ENCODE measurements around the gene AFMID. TPM values are rescaled to one million over a fixed set of nuclear protein-coding genes. Genes with fewer than 3 reads are reported as not detected.
A peak's percentile ranks its signal among the peaks of the same experiment; 100 is the strongest.

Gene AFMID
- total RNA-seq, 1 experiment from 2014 or later = 45.1 TPM

DNA sequence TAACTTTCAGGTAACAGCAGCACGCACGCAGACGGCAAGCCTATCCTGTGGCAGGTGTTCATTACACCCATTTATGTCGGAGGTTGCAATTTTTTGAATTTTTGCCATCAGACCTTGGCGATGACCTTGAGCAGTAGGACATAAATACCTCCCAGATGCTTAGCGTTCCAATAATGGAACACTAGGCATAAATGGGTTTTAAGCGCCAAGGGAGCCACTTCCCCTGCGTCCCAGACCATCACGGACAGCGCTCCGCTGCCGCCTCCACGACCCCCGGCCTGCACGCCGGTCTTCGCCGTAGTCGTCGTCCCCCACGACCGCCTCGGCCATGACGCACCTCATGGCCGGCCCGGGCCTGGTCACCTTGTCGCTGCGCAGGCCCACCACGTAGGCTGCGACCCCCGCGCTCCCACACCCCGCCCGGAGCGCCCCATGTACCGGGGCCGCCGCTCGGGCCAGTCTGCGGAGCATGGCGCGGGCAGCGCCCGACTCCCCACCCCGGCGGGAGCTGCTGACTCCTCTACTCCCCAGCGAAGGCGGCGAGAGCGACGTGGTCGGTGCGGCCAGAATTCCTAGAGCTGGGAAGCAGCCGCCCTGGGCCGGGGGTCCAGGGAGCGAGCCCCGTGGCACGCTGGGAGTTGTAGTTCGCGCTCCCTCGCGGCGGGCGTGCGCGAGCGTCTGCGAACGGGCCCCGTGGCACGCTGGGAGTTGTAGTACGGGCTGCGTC is 66.9 kb downstream of the AFMID start (continued):
- TF ChIP-seq KAT7 (CRISPR knock-in tag; IDR thresholded peaks at IDR 0.05; ENCODE audit: borderline replicate concordance) = no peak
- TF ChIP-seq, protein P1, sequence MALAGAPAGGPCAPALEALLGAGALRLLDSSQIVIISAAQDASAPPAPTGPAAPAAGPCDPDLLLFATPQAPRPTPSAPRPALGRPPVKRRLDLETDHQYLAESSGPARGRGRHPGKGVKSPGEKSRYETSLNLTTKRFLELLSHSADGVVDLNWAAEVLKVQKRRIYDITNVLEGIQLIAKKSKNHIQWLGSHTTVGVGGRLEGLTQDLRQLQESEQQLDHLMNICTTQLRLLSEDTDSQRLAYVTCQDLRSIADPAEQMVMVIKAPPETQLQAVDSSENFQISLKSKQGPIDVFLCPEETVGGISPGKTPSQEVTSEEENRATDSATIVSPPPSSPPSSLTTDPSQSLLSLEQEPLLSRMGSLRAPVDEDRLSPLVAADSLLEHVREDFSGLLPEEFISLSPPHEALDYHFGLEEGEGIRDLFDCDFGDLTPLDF (CRISPR knock-in tag; IDR thresholded peaks at IDR 0.05) = peak; percentile 67; the same call in 1 of the 2 replicates
- no peak; the same call in none of the 2 replicates for TF ChIP-seq TEAD1 (CRISPR knock-in tag; IDR thresholded peaks at IDR 0.05)
- no peak for TF ChIP-seq HMGA2 (CRISPR knock-in tag; IDR thresholded peaks at IDR 0.05)
- TF ChIP-seq MLX (CRISPR knock-in tag; IDR thresholded peaks at IDR 0.05) = no peak
- TF ChIP-seq ZNF138 (CRISPR knock-in tag; conservative IDR thresholded peaks at IDR 0.05) = no peak
- peak; percentile 37; the same call in 1 of the 2 replicates for TF ChIP-seq ZNF219 (CRISPR knock-in tag; IDR thresholded peaks at IDR 0.05; ENCODE audit: borderline replicate concordance)
- TF ChIP-seq NFYB (CRISPR knock-in tag; conservative IDR thresholded peaks at IDR 0.05; ENCODE audit: low read depth) = no peak; the same call in 1 of the 2 replicates
- 0 out of 2 replicates have a peak, but pooled peaks have one; percentile 69 for TF ChIP-seq NR1H2 (CRISPR knock-in tag; IDR thresholded peaks at IDR 0.05)
- no peak for TF ChIP-seq ZNF396 (CRISPR knock-in tag; IDR thresholded peaks at IDR 0.05; ENCODE audit: borderline replicate concordance)
- no peak for TF ChIP-seq GRHL2 (CRISPR knock-in tag; IDR thresholded peaks at IDR 0.05; ENCODE audit: insufficient replicate concordance, severe bottlenecking)
- TF ChIP-seq FOXK1 (CRISPR knock-in tag; IDR thresholded peaks at IDR 0.05) = no peak
- no peak for TF ChIP-seq SOX15 (CRISPR knock-in tag; IDR thresholded peaks at IDR 0.05)
- TF ChIP-seq, protein P2, sequence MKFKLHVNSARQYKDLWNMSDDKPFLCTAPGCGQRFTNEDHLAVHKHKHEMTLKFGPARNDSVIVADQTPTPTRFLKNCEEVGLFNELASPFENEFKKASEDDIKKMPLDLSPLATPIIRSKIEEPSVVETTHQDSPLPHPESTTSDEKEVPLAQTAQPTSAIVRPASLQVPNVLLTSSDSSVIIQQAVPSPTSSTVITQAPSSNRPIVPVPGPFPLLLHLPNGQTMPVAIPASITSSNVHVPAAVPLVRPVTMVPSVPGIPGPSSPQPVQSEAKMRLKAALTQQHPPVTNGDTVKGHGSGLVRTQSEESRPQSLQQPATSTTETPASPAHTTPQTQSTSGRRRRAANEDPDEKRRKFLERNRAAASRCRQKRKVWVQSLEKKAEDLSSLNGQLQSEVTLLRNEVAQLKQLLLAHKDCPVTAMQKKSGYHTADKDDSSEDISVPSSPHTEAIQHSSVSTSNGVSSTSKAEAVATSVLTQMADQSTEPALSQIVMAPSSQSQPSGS (CRISPR knock-in tag; IDR thresholded peaks at IDR 0.05; ENCODE audit: borderline replicate concordance, low read depth) = no peak
- TF ChIP-seq E2F5 (CRISPR knock-in tag; IDR thresholded peaks at IDR 0.05) = peak; percentile 67
- TF ChIP-seq ZNF671 (CRISPR knock-in tag; IDR thresholded peaks at IDR 0.05) = no peak
- peak; percentile 87; the same call in 1 of the 2 replicates for TF ChIP-seq SMAD3 (CRISPR knock-in tag; IDR thresholded peaks at IDR 0.05; ENCODE audit: borderline replicate concordance)
- no peak for TF ChIP-seq NR3C1 (CRISPR knock-in tag; conservative IDR thresholded peaks at IDR 0.05; ENCODE audit: low read depth)
- TF ChIP-seq SMAD4 (CRISPR knock-in tag; IDR thresholded peaks at IDR 0.05) = peak; percentile 43; the same call in 1 of the 2 replicates
- TF ChIP-seq ZNF423 (CRISPR knock-in tag; IDR thresholded peaks at IDR 0.05) = no peak
- TF ChIP-seq NR2C2 (CRISPR knock-in tag; IDR thresholded peaks at IDR 0.05) = peak; percentile 69
- TF ChIP-seq ZNF263 (CRISPR knock-in tag; IDR thresholded peaks at IDR 0.05; ENCODE audit: low read depth) = peak; percentile 45; the same call in 1 of the 2 replicates
- TF ChIP-seq, protein P3, sequence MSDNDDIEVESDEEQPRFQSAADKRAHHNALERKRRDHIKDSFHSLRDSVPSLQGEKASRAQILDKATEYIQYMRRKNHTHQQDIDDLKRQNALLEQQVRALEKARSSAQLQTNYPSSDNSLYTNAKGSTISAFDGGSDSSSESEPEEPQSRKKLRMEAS (CRISPR knock-in tag; IDR thresholded peaks at IDR 0.05) = peak; percentile 97
- TF ChIP-seq IRF2 (CRISPR knock-in tag; IDR thresholded peaks at IDR 0.05; ENCODE audit: borderline replicate concordance, low read depth) = 0 out of 2 replicates have a peak, but pooled peaks have one; percentile 62
- no peak for TF ChIP-seq ATF1 (CRISPR knock-in tag; IDR thresholded peaks at IDR 0.05)
- TF ChIP-seq, protein P4, sequence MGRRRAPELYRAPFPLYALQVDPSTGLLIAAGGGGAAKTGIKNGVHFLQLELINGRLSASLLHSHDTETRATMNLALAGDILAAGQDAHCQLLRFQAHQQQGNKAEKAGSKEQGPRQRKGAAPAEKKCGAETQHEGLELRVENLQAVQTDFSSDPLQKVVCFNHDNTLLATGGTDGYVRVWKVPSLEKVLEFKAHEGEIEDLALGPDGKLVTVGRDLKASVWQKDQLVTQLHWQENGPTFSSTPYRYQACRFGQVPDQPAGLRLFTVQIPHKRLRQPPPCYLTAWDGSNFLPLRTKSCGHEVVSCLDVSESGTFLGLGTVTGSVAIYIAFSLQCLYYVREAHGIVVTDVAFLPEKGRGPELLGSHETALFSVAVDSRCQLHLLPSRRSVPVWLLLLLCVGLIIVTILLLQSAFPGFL (CRISPR knock-in tag; IDR thresholded peaks at IDR 0.05; ENCODE audit: borderline replicate concordance) = no peak
- peak; percentile 58; the same call in 1 of the 2 replicates for TF ChIP-seq USF1 (CRISPR knock-in tag; IDR thresholded peaks at IDR 0.05)
- TF ChIP-seq, protein P5, sequence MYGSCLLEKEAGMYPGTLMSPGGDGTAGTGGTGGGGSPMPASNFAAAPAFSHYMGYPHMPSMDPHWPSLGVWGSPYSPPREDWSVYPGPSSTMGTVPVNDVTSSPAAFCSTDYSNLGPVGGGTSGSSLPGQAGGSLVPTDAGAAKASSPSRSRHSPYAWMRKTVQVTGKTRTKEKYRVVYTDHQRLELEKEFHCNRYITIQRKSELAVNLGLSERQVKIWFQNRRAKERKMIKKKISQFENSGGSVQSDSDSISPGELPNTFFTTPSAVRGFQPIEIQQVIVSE (CRISPR knock-in tag; IDR thresholded peaks at IDR 0.05; ENCODE audit: borderline replicate concordance) = no peak
- no peak for TF ChIP-seq USF2 (CRISPR knock-in tag; IDR thresholded peaks at IDR 0.05)
- TF ChIP-seq OVOL2 (CRISPR knock-in tag; IDR thresholded peaks at IDR 0.05; ENCODE audit: borderline replicate concordance) = no peak
- TF ChIP-seq ZNF121 (CRISPR knock-in tag; IDR thresholded peaks at IDR 0.05) = 0 out of 2 replicates have a peak, but pooled peaks have one; percentile 25
- TF ChIP-seq TEAD4 (CRISPR knock-in tag; IDR thresholded peaks at IDR 0.05) = peak; percentile 73; the same call in 1 of the 2 replicates
